ENCODE measurements around the gene DCAF4L1. TPM values are rescaled to one million over a fixed set of nuclear protein-coding genes. Genes with fewer than 3 reads are reported as not detected.

Gene DCAF4L1
- 10 to 100 TPM; 57.9 to 65.3 TPM for total RNA-seq
- polyA plus RNA-seq (ENCODE audit: insufficient read depth, low read depth, low replicate concordance): 33.6 TPM
- long read RNA-seq, donor 1, full-length matches to known transcripts: 270 of 270 reads
- long read RNA-seq, donor 1, partial matches to known transcripts: 0 of 270 reads
- long read RNA-seq, donor 1, other reads (novel, unspliced or antisense): 0 of 270 reads
- long read RNA-seq, donor 2, full-length matches to known transcripts: 108 of 108 reads
- long read RNA-seq, donor 2, partial matches to known transcripts: 0 of 108 reads
- long read RNA-seq, donor 2, other reads (novel, unspliced or antisense): 0 of 108 reads

- Histone ChIP-seq H3K4me1 (no peaks in the 10 kb centered on the region), H3K4me3 (peak within 1 kb of the TSS; percentile 49 to 53), H3K36me3 (ENCODE audit: low read depth, missing control alignments) (no peaks in the 10 kb centered on the region), H3K27ac (peak within 1 kb of the TSS in 1 of 2 donors; percentile 61), H3K27me3 (no peaks in the 10 kb centered on the region), H3K9me3 (no peaks in the 10 kb centered on the region)
- 65 to 68% methylated on average over 12 of the region's 12 CpGs for WGBS, 2 donors
- no peak for TF ChIP-seq POLR2A (IDR thresholded peaks at IDR 0.05)
- TF ChIP-seq, protein P1, sequence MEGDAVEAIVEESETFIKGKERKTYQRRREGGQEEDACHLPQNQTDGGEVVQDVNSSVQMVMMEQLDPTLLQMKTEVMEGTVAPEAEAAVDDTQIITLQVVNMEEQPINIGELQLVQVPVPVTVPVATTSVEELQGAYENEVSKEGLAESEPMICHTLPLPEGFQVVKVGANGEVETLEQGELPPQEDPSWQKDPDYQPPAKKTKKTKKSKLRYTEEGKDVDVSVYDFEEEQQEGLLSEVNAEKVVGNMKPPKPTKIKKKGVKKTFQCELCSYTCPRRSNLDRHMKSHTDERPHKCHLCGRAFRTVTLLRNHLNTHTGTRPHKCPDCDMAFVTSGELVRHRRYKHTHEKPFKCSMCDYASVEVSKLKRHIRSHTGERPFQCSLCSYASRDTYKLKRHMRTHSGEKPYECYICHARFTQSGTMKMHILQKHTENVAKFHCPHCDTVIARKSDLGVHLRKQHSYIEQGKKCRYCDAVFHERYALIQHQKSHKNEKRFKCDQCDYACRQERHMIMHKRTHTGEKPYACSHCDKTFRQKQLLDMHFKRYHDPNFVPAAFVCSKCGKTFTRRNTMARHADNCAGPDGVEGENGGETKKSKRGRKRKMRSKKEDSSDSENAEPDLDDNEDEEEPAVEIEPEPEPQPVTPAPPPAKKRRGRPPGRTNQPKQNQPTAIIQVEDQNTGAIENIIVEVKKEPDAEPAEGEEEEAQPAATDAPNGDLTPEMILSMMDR (IDR thresholded peaks at IDR 0.05): no peak
- intact Hi-C loops (cut with DNase I; ENCODE audit: low total_unique reads): no loop called here
- peak; percentile 72 for DNase-seq
Observed at GRCh38 chr4:41981456-41981855, at the start of gene DCAF4L1. Gene DCAF4L1, plus strand, starts transcription at chr4:41981756. Its CDS starts 37 bp downstream, at chr4:41981793.

DNA sequence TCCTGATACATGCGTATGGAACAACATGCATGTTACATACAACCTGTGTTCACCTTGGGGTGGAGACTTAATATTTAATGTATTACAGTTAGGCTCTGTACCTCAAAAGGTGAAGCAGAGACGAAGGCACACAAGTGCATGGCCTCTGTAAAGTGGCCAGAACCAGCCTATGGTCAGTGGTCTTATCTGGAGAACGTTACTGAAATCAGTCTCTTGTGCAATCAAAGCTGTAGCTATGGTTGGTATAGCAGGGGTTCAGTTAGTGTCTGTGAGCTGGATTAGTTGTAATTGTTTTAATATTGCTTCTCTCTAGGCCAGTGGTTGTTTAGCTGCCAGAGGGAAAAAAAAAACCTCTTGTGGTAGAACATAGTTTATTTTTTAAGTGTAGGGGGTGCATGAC, 48.6 kb upstream of the DCAF4L1 start:
- no peaks in the 10 kb centered on the region for H3K27me3 ChIP-seq
- H3K9me3 ChIP-seq: no peaks in the 10 kb centered on the region
- DNase-seq: no peak
- 65 to 67% methylated on average over 3 of the region's 3 CpGs for WGBS, 2 donors
- H3K36me3 ChIP-seq (ENCODE audit: low read depth, missing control alignments): no peaks in the 10 kb centered on the region
- H3K4me3 ChIP-seq: no peak overlapping the region
- no peak overlapping the region for H3K27ac ChIP-seq
- TF ChIP-seq POLR2A (IDR thresholded peaks at IDR 0.05): no peak
- TF ChIP-seq, protein P1 (IDR thresholded peaks at IDR 0.05): no peak
- H3K4me1 ChIP-seq: peaks cover 12% of the 10 kb centered on the region
- intact Hi-C loops (cut with DNase I; ENCODE audit: low total_unique reads): no loop called here

DNA sequence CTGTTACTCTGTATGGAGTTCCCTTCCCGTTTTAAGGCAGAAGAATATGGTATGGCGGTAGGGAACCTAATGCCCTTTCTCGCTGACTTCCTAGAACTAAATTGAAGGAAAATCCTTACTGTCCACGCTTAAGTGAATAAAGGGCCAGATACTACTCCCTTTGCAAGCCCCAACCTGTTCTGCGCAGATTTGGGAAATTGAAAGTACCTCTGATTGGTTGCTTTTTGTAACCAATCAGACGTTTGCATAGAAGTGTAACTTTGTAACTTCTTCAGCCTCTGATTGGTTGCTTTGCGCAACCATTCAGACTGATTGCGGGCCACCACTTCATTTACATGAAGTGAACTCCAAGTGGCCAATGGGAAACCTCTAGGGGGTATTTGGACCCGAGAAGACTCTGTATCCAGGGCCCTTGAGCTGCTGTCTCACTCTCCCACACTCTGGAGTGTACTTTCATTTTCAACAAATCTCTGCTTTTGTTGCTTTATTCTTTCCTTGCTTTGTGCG, 47.5 kb upstream of the DCAF4L1 start:
- Histone ChIP-seq H3K4me1 (peaks cover 12% of the 10 kb centered on the region), H3K27me3 (no peaks in the 10 kb centered on the region), H3K4me3 (peak overlapping the region; percentile 85 to 98), H3K27ac (no peak overlapping the region), H3K9me3 (no peaks in the 10 kb centered on the region), H3K36me3 (ENCODE audit: low read depth, missing control alignments) (no peaks in the 10 kb centered on the region)
- peak; percentile 54 for DNase-seq
- TF ChIP-seq, protein P1 (IDR thresholded peaks at IDR 0.05): no peak
- TF ChIP-seq POLR2A (IDR thresholded peaks at IDR 0.05): no peak
- intact Hi-C loops (cut with DNase I; ENCODE audit: low total_unique reads): no loop called here
- WGBS, 2 donors: 66 to 69% methylated on average over 10 of the region's 10 CpGs

GRCh38 chr4:41934514-41934900, 47.0 kb upstream of the DCAF4L1 start:
- TF ChIP-seq, protein P1 (IDR thresholded peaks at IDR 0.05): no peak
- no peak for TF ChIP-seq POLR2A (IDR thresholded peaks at IDR 0.05)
- no peaks in the 10 kb centered on the region for H3K27me3 ChIP-seq
- H3K9me3 ChIP-seq: no peaks in the 10 kb centered on the region
- H3K36me3 ChIP-seq (ENCODE audit: low read depth, missing control alignments): no peaks in the 10 kb centered on the region
- intact Hi-C loops (cut with DNase I; ENCODE audit: low total_unique reads): no loop called here
- peaks cover 12% of the 10 kb centered on the region for H3K4me1 ChIP-seq
- 62 to 68% methylated on average over 9 of the region's 9 CpGs for WGBS, 2 donors
- peak overlapping the region in 1 of 2 donors; percentile 81 for H3K27ac ChIP-seq
- no peak for DNase-seq
- H3K4me3 ChIP-seq: peak overlapping the region; percentile 85 to 98
